Stimulated activated naive B cell treated with anti-CD40 and anti-IgM and Interleukin-4, amounts not matched to agents 10 μg/mL and 1 μg/mL and 100 μg/mL, for 72 hours (primary cell): ENCODE measurements around the gene GNG13.
"Not testable (repeated sequence)": the region's sequence is repeated elsewhere in the genome, so short reads cannot be mapped to it uniquely, and the experiment has no call there.

ENCODE experiments used
- ATAC-seq, 2 donors: fragments of 150-1000 bp; cut with Tn5 transposase; replicated peaks; 2 replicates each; pipeline ENCODE4 v1.10.0; 2021; ENCODE audit warnings: moderate library complexity in 1 of 2
- DNase-seq: peaks from one replicate; pipeline ENCODE4 v3.0.0; 2021
- H3K27ac Mint-ChIP-seq: one replicate; pipeline ENCODE4 v1.8.0; 2022; ENCODE audit warnings: mild to moderate bottlenecking, mixed read lengths
- H3K27me3 Mint-ChIP-seq, 2 donors: one replicate each; pipeline ENCODE4 v1.8.0; 2022; ENCODE audit warnings: mixed read lengths in 2 of 2
- H3K36me3 Mint-ChIP-seq, 2 donors: one replicate each; pipeline ENCODE4 v1.8.0; 2022; ENCODE audit warnings: mixed read lengths in 2 of 2, mild to moderate bottlenecking in 1 of 2
- H3K4me1 Mint-ChIP-seq, 2 donors: one replicate each; pipeline ENCODE4 v1.8.0; 2022; ENCODE audit warnings: mixed read lengths in 2 of 2, mild to moderate bottlenecking in 1 of 2
- H3K4me3 Mint-ChIP-seq, 2 donors: one replicate each; pipeline ENCODE4 v1.8.0; 2022; ENCODE audit warnings: mild to moderate bottlenecking in 2 of 2, mixed read lengths in 2 of 2, moderate library complexity in 1 of 2
- H3K9me3 Mint-ChIP-seq, 2 donors: one replicate each; pipeline ENCODE4 v1.8.0; 2022; ENCODE audit warnings: mixed read lengths in 2 of 2, mild to moderate bottlenecking in 1 of 2

GNG13 gene

DNA sequence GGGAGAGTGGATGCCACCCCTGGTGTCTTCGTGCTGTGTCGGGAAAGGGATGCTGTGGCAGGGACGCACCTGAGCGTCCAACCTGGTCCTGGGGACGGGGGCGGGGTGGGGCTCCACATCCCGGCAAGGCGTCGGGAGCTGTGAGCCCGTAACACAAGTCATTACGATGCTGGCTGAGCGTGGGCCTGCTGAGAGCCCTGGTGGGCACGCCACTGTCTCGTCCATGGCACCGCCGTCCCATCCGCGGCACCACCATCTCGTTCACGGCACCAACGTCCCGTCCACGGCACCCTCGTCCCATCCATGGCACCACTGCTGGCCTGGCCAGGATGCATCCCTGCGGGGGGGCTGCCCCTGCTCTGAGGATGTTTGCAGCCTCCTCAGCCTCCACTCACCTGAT is 24.1 kb upstream of the GNG13 start:
- H3K36me3 Mint-ChIP-seq, result no peaks in the 10 kb centered on the region
- no peak overlapping the region for H3K4me3 Mint-ChIP-seq
- no peak for DNase-seq
- no peak for ATAC-seq
- H3K27me3 Mint-ChIP-seq, result peaks cover 7 to 10% of the 10 kb centered on the region in 2 donors
- H3K4me1 Mint-ChIP-seq, result peaks cover 3 to 7% of the 10 kb centered on the region in 2 donors
- H3K27ac Mint-ChIP-seq, result no peak overlapping the region
- no peaks in the 10 kb centered on the region for H3K9me3 Mint-ChIP-seq

- no peak overlapping the region for H3K4me3 Mint-ChIP-seq
- peaks cover 6 to 9% of the 10 kb centered on the region in 2 donors for H3K27me3 Mint-ChIP-seq
- DNase-seq, result no peak
- ATAC-seq, result no peak
- H3K27ac Mint-ChIP-seq, result no peak overlapping the region
- H3K36me3 Mint-ChIP-seq, result no peaks in the 10 kb centered on the region
- H3K9me3 Mint-ChIP-seq, result no peaks in the 10 kb centered on the region
- H3K4me1 Mint-ChIP-seq, result peaks cover 3 to 11% of the 10 kb centered on the region in 2 donors
Measured at GRCh38 chr16:824194-824593, 23.7 kb upstream of the GNG13 start.

- Mint-ChIP-seq H3K27me3 (peaks cover 6 to 9% of the 10 kb centered on the region in 2 donors), H3K27ac (no peak overlapping the region), H3K36me3 (no peaks in the 10 kb centered on the region), H3K9me3 (no peaks in the 10 kb centered on the region), H3K4me1 (peaks cover 3 to 11% of the 10 kb centered on the region in 2 donors), H3K4me3 (no peak overlapping the region)
- DNase-seq (no peak), ATAC-seq (no peak)
Measured at GRCh38 chr16:822909-823297, 22.4 kb upstream of the GNG13 start.

GRCh38 chr16:822174-822908 is 21.8 kb upstream of the GNG13 start:
- H3K27me3 Mint-ChIP-seq, result peaks cover 6 to 9% of the 10 kb centered on the region in 2 donors
- peaks cover 3 to 11% of the 10 kb centered on the region in 2 donors for H3K4me1 Mint-ChIP-seq

GRCh38 chr16:821751-822150 is 21.2 kb upstream of the GNG13 start:
- ATAC-seq (no peak), DNase-seq (no peak)
- H3K4me3 Mint-ChIP-seq, result no peak overlapping the region
- H3K27me3 Mint-ChIP-seq, result peaks cover 6 to 9% of the 10 kb centered on the region in 2 donors
- no peaks in the 10 kb centered on the region for H3K9me3 Mint-ChIP-seq
- no peaks in the 10 kb centered on the region for H3K36me3 Mint-ChIP-seq
- H3K4me1 Mint-ChIP-seq, result peaks cover 3 to 11% of the 10 kb centered on the region in 2 donors
- no peak overlapping the region for H3K27ac Mint-ChIP-seq

More at GRCh38 chr16:822174-822908, 21.8 kb upstream of the GNG13 start:
- Mint-ChIP-seq H3K27ac (no peak overlapping the region), H3K9me3 (no peaks in the 10 kb centered on the region), H3K36me3 (no peaks in the 10 kb centered on the region), H3K4me3 (no peak overlapping the region)
- ATAC-seq (no peak), DNase-seq (no peak)

GRCh38 chr16:820748-821147 is 20.2 kb upstream of the GNG13 start:
- no peaks in the 10 kb centered on the region for H3K36me3 Mint-ChIP-seq
- no peak overlapping the region for H3K4me3 Mint-ChIP-seq
- ATAC-seq, result no peak
- no peak for DNase-seq
- no peaks in the 10 kb centered on the region for H3K9me3 Mint-ChIP-seq
- H3K27me3 Mint-ChIP-seq, result peaks cover 6 to 9% of the 10 kb centered on the region in 2 donors
- H3K27ac Mint-ChIP-seq, result no peak overlapping the region
- H3K4me1 Mint-ChIP-seq, result peaks cover 3 to 11% of the 10 kb centered on the region in 2 donors

- not testable (repeated sequence) for H3K36me3 Mint-ChIP-seq, H3K27me3 Mint-ChIP-seq, H3K9me3 Mint-ChIP-seq, H3K4me3 Mint-ChIP-seq, H3K27ac Mint-ChIP-seq, DNase-seq, ATAC-seq
- H3K4me1 Mint-ChIP-seq, result peaks cover 3 to 11% of the 10 kb centered on the region in 2 donors
Measured at GRCh38 chr16:820044-820408, 19.5 kb upstream of the GNG13 start.

GRCh38 chr16:819336-820043 is 19.0 kb upstream of the GNG13 start:
- ATAC-seq, result peak; percentile 44 to 55
- no peaks in the 10 kb centered on the region for H3K9me3 Mint-ChIP-seq
- H3K4me3 Mint-ChIP-seq, result no peak overlapping the region
- peaks cover 9 to 12% of the 10 kb centered on the region in 2 donors for H3K27me3 Mint-ChIP-seq
- no peak for DNase-seq
- H3K36me3 Mint-ChIP-seq, result no peaks in the 10 kb centered on the region
- H3K27ac Mint-ChIP-seq, result no peak overlapping the region
- peaks cover 3 to 11% of the 10 kb centered on the region in 2 donors for H3K4me1 Mint-ChIP-seq

- H3K9me3 Mint-ChIP-seq, result no peaks in the 10 kb centered on the region
- DNase-seq (no peak), ATAC-seq (no peak)
- H3K4me1 Mint-ChIP-seq, result peaks cover 3 to 11% of the 10 kb centered on the region in 2 donors
- no peaks in the 10 kb centered on the region for H3K36me3 Mint-ChIP-seq
- H3K4me3 Mint-ChIP-seq, result no peak overlapping the region
- peaks cover 11 to 12% of the 10 kb centered on the region in 2 donors for H3K27me3 Mint-ChIP-seq
- no peak overlapping the region for H3K27ac Mint-ChIP-seq
Measured at GRCh38 chr16:818592-818991, 18.1 kb upstream of the GNG13 start.

DNA sequence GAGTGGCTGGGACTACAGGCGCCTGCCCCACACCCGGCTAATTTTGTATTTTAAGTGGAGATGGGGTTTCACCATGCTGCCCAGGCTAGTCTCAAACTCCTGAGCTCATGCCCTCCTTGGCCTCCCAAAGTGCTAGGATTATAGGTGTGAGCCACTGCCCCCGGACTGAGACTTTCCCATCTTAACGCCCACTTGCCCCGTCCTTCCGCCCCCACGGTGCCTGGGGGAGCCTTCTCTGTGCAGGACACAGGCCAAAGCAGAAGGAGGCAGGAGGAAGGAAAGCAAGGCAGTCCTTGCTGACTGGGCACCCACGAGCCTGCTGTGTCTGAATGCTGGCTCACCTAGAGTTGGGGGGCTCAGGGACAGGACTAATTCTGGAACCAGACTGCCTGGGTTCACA is 17.6 kb upstream of the GNG13 start:
- peaks cover 12 to 15% of the 10 kb centered on the region in 2 donors for H3K27me3 Mint-ChIP-seq
- H3K36me3 Mint-ChIP-seq, result no peaks in the 10 kb centered on the region
- H3K4me1 Mint-ChIP-seq, result peaks cover 3 to 11% of the 10 kb centered on the region in 2 donors
- no peak overlapping the region for H3K4me3 Mint-ChIP-seq
- H3K9me3 Mint-ChIP-seq, result no peaks in the 10 kb centered on the region
- no peak for DNase-seq
- ATAC-seq, result no peak
- H3K27ac Mint-ChIP-seq, result no peak overlapping the region

DNA sequence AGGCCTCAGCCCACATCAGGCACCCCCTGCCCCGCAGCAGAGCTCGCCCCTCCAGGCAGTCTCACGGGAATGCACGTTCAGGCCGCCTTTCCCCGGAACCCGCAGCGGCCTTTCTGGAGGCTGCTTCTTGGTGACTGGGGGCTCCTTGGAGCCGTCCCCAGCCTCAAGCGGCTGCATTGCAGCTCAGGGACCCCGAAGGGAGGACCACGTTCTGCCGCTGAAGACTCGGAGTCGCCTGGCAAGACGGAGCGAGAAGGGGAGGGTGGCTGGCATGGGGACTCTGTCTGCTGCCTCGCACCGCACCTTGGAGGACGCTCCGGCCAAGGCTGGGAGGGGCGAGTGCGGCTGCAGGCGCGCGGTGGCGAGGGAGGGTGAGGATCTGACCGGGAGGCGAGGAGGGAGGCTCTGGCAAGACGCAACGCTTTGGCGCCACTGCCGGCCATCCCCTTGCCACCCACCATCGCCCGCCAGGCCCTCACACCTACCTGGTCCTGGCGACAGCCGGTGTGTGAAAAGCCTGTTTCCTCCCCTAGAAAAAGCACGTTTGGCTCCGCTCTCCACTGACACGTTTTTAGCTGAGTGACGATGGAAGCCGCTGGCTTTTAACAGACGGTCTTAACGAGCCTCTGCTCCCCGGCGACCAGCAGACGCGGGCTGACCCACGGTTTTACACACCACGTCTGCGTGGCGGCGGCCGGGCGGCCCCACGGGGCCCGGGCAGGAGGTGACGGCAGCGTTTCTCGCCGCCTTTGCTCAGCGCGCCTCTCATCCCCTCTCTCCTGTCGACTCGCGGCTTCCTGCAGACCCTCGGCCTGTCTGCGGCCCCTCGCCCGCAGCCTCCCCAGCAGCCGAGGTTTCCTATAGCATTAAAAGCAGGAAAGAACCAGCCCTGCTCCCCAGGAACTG is 16.7 kb upstream of the GNG13 start:
- H3K4me1 Mint-ChIP-seq, result peaks cover 5 to 11% of the 10 kb centered on the region in 2 donors
- no peaks in the 10 kb centered on the region for H3K9me3 Mint-ChIP-seq
- peaks cover 17 to 24% of the 10 kb centered on the region in 2 donors for H3K27me3 Mint-ChIP-seq
- H3K4me3 Mint-ChIP-seq, result no peak overlapping the region
- H3K36me3 Mint-ChIP-seq, result no peaks in the 10 kb centered on the region
- no peak for ATAC-seq
- H3K27ac Mint-ChIP-seq, result no peak overlapping the region
- no peak for DNase-seq

GRCh38 chr16:815861-816260 is 15.3 kb upstream of the GNG13 start:
- Mint-ChIP-seq H3K36me3 (peaks cover 0 to 3% of the 10 kb centered on the region in 2 donors), H3K4me1 (peaks cover 5 to 14% of the 10 kb centered on the region in 2 donors), H3K4me3 (no peak overlapping the region), H3K27me3 (peaks cover 18 to 31% of the 10 kb centered on the region in 2 donors), H3K27ac (no peak overlapping the region), H3K9me3 (no peaks in the 10 kb centered on the region)
- no peak for DNase-seq
- no peak for ATAC-seq

GRCh38 chr16:814974-815373 is 14.4 kb upstream of the GNG13 start:
- Mint-ChIP-seq H3K27me3 (peaks cover 16 to 39% of the 10 kb centered on the region in 2 donors), H3K4me3 (no peak overlapping the region), H3K27ac (no peak overlapping the region), H3K4me1 (peaks cover 4 to 14% of the 10 kb centered on the region in 2 donors), H3K36me3 (peaks cover 0 to 3% of the 10 kb centered on the region in 2 donors), H3K9me3 (no peaks in the 10 kb centered on the region)
- DNase-seq (no peak), ATAC-seq (no peak)

- DNase-seq (no peak), ATAC-seq (no peak)
- Mint-ChIP-seq H3K4me1 (peaks cover 6 to 12% of the 10 kb centered on the region in 2 donors), H3K27ac (no peak overlapping the region), H3K9me3 (no peaks in the 10 kb centered on the region), H3K4me3 (peak overlapping the region; percentile 5 to 28), H3K27me3 (peaks cover 16 to 41% of the 10 kb centered on the region in 2 donors), H3K36me3 (peaks cover 0 to 5% of the 10 kb centered on the region in 2 donors)
Measured at GRCh38 chr16:813916-814412, 13.4 kb upstream of the GNG13 start.
